ENCODE data around the gene UNC13B.
A peak's percentile ranks its signal among the peaks of the same experiment; 100 is the strongest.
"Not testable (repeated sequence)": the region's sequence is repeated elsewhere in the genome, so short reads cannot be mapped to it uniquely, and the experiment has no call there.

Gene UNC13B

DNA sequence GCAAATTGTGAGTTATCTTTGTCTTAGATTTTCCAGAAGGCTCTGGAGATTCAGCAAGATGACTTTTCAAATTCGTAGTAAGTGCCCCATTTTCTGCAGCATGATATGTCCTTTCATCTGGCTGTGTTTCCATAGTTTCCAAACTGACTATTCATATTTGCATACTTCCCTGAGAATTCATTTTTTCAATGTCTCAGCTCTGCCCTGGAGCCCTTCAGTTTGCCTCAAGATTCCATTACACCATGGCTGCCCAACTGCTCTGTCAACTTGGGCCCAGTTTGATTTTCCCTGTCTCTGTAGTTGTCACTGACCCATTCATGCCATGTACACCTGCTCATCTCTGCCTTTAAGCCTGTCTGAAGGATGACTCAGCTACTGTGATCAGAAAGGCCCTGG is 233.9 kb downstream of the UNC13B start:
- DNase-seq, result no peak

DNA sequence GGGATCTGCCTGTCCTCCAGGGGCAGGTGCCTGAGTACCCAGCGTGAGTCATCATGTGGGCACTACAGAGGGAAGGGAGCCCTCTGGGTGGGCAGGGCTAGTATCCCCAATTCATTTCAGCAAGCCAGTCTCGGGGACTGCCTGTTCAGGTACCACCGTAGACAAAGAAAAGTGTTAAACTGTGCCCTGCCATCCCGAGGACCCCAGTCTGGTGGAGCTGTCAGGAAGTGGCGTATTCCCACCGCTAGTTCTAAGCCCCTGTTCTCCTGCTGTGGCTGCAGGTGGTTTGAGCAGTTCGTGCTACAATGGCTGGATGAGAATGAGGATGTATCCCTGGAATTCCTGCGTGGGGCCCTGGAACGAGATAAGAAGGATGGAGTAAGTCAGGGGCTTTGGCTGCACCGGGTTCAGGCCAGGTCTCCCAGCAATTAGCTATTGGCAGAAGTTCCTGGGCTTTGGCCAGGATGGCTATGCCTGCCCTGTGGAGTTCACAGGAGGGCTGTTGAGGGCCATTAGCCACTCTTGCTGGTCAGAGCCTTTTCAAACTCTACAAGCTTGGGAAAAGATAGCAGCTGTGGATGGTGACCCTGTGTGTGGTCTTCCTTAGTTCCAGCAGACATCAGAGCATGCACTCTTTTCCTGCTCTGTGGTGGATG is 234.9 kb downstream of the UNC13B start:
- DNase-seq, result no peak

DNA sequence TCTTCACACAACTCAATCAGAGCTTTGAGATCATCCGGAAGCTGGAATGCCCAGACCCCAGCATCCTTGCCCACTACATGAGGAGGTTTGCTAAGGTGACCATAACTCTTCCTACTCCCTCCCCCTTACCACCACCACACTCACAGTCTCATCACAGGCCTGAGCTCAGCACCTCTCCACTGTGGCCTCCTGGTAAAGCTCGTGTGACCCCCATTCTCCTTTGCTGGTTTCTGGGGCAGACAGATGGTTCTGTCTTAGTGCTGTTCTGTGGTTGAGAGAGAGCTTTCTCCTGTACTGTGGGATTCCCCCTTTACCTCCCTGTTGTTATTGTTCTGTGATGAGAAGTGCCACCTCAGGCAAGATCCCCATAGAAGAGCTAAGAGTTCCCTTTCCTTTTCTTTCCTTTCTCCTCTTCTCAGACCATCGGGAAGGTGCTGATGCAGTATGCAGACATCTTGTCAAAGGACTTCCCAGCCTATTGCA is 235.4 kb downstream of the UNC13B start:
- no peak for DNase-seq

DNA sequence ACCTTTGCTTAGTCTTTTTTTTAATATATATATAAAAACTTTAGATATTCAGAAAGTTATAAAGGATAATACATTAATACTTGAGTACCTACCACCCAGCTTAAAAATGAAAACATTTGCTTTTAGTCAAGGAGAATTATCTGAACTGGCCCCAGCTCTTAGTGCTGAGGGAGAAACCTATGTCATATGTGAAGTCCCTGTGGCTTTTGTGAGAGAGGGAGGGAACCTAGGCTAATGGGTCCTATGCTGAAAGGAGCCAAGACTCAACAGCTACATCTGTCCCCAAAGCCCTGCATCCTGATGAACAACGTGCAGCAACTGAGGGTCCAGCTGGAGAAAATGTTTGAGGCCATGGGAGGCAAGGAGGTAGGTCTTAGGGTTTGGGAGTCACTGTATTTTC is 236.1 kb downstream of the UNC13B start:
- no peak for DNase-seq

GRCh38 chr9:35398651-35399335 is 237.0 kb downstream of the UNC13B start:
- no peak for DNase-seq

GRCh38 chr9:35404865-35405264 is 243.1 kb downstream of the UNC13B start:
- DNase-seq, result no peak

GRCh38 chr9:35406183-35406959 is 244.6 kb downstream of the UNC13B start:
- DNase-seq, result no peak

GRCh38 chr9:35407846-35408245 is 246.0 kb downstream of the UNC13B start:
- DNase-seq, result no peak

GRCh38 chr9:35409434-35409833 is 247.6 kb downstream of the UNC13B start:
- DNase-seq, result not testable (repeated sequence)

DNA sequence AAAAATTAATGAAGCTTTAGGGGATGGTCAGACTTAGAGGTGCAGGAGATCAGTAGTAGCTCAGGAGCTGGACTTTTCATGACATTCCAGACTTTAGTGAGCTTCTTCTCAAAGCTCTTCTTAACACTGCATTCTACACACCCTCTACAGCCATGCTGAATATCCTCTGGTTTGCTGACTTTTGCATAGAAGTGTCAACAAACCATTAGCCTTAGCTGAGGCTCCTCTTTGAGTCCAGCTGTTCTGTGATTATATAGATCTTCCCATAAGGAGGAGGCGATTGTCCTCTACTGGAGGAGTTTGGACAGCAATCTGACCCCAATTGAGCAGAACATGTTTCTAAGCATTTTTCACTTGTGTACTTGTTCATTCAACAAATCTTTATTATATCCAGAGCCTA is 253.1 kb downstream of the UNC13B start:
- DNase-seq, result peak; percentile 29

DNA sequence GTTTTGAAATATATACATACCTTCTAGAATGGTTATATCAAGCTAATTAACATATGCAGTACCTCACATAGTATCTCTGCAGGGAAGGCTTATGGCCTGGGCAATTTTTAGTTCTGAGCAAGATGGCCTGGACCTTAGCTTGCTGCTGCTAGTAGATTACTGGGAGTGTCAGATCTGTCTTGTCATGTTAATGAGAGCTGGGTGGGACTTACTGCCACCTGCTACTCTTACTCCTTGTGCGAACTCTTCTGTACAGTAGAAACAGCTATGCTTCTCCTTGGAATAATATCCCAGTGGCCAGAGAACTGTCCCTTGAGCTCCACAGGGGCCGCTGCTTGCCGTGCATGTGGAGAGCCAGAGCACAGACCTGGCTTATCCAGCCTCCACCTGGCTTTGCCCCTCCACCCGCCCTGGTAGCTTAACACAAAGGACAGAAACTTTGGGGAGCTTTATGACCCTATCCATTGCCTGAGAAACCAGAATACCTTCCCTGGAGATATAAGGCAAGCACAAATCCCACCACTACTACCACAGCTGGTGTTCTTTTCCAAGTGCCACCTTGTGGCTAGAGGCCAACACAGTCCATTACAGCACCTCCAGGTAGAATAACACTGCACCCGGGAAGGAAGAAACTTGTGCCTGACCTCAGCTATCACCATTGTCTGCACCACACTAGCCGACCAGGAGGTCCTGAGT is 253.7 kb downstream of the UNC13B start:
- no peak for DNase-seq

GRCh38 chr9:35416098-35416427 is 254.3 kb downstream of the UNC13B start:
- no peak for DNase-seq

DNA sequence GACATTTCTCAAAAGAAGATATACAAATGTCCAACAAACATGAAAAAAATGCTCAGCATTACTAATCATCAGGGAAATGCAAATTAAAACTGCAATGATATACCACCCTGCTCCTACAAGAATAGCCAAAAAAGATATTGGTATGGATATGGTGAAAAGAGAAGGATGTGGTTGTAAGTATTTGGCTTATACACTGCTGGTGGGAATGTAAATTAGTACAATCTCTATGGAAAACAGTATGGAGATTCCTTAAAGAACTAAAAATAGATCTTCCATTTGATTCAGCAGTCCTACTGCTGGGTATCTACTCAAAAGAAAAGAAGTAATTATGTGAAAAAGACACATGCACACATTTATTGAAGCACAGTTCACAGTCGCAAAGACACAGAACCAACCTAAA is 260.5 kb downstream of the UNC13B start:
- DNase-seq, result no peak

- no peak for DNase-seq
Measured at GRCh38 chr9:35422753-35423152, 260.9 kb downstream of the UNC13B start.

- DNase-seq, result no peak
Measured at GRCh38 chr9:35423499-35423898, 261.7 kb downstream of the UNC13B start.

DNA sequence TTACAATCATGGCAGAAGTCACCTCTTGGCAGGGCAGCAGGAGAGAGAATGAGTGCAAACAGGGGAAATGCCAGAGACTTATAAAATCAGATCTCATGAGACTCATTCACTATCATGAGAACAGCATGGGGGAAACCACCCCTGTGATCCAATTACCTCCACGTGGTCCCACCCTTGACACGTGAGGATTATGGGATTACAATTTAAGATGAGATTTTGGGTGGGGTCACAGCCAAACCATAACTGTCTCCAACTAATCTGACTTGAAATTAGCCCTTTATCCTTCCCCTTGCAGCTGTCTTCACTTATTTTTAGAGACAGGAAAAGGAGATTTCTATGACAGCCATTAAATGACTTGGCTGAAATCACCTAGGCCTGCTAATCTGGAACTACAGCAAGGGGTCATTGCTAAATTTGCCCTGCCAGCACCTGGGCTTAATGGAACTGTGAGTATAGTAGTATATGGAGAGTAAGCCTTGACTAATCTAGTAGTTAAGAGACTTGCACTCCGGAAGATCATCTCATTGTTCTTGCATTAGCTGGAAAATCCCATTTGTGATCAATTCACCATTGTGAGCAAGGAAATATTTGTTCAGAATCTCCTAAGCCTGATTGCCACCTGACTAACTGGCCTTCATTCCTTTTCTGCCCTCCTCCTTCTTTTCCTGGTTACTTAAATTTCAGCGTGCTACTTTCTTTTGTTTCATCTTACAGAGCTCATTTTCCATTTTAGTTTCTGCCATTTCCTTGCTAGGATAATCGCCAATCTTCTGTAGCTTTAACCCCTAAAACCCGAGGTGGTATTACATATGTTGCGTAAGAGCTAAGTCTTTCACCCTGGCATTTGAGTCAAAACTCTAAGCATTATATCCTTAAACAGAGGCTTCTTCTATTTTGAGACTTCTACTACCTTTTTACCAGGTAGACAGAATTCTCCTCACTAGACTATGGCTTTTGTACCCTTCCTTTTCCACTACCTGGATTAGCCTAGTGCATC is 262.8 kb downstream of the UNC13B start:
- no peak for DNase-seq

DNA sequence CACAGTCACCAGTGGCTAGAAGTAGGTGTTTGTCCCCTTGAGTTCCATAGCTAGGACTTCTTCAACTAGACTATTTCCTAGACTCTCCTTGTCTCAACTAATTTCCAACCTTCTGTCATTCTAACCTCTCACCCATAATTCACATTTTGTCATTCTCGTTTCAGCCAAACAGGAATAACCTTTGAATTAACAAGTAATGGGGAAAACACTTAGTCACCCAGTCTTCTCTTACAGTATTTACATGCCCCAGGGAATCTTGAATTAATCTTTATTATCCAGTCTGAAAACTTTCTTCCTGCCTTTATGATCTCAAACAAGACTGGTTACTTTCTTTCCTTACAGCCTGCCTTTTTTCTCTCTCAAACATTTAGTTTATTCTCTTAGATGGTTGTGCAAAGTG is 264.8 kb downstream of the UNC13B start:
- no peak for DNase-seq

DNA sequence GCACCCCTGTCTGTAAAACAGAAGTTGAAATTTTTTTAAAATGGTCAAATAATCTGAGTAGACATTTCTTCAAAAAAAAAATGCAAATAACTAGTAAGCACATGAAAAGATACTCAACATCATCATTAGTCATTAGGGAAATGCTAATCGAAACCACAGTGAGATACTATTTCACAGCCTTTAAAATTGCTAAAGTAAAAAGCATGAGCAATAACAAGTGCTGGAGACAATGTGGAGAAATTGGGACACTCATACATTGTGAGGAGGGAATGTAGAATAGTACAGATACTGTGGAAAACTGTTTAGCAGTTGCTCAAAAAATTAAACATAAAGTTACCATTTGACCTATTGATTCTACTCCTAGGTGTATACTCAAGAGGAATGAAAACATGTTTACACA is 269.7 kb downstream of the UNC13B start:
- DNase-seq, result no peak

DNA sequence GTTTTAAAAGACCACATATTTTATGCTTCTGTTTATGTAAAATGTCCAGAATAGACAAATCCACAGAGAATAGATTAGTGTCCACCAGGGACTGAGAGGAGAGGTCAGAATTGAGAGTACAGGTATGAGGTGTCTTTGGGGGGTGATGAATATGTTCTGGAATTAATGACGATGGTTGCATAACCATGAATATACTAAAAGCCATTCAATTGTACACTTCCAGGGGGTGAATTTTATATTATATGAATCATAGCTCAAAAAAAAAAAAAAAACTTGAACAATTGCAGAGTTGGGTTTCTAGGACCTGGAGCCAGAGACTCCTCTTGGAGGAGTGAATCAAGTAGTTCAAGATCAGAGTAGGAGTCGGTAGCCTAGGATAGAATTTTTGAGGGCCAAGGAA is 270.3 kb downstream of the UNC13B start:
- no peak for DNase-seq

DNA sequence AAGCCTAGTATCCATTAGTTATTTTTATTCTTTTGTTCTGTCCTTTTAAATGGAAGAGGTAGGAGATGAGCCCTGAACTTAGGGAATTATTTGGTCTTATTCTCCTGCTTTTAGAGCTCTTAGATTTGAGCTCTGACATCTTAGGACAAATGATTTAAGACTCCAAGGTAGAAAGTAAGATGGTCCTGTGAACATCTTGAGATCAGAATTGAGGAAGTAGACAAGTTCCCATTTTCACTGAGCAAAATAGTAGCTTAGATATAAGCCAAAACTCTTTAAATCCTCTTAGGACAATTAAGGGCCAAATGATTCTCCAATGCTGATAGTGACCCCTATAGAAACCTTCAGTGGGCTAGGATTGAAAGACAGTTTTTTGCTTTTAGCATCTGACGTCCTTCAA is 275.1 kb downstream of the UNC13B start:
- DNase-seq, result no peak

GRCh38 chr9:35446012-35446411 is 284.2 kb downstream of the UNC13B start:
- no peak for DNase-seq

- DNase-seq, result no peak
Measured at GRCh38 chr9:35448496-35448895, 286.7 kb downstream of the UNC13B start.
